Activated CD8-positive, alpha-beta T cell treated with anti-CD3 and anti-CD28 coated beads for 36 hours (primary cell): Measurements from ENCODE around the gene UNC45A. TPM values are rescaled to one million over a fixed set of nuclear protein-coding genes. Genes with fewer than 3 reads are reported as not detected.

Source experiments
- ATAC-seq: fragments of 200-7000 bp; cut with Tn5 transposase; one replicate; pipeline ENCODE4 v1.10.0; 2021; ENCODE audit warnings: mild to moderate bottlenecking, moderate library complexity
- CTCF ChIA-PET: fragments of 350-600 bp; sonication (Branson Sonifier 250); formaldehyde crosslinking; loops from one replicate; lab custom pipeline; 2021; ENCODE audit warnings: antibody characterized with exemption; lab: Charles Lee
- POLR2A ChIA-PET: fragments of 350-600 bp; sonication (Branson Sonifier 250); formaldehyde crosslinking; loops from one replicate; lab custom pipeline; 2021; ENCODE audit warnings: antibody characterized with exemption; lab: Charles Lee
- DNase-seq: peaks from one replicate; pipeline ENCODE4 v3.0.0-alpha.2; 2020
- H3K27ac Mint-ChIP-seq: one replicate; pipeline ENCODE4 v1.8.0; 2021; ENCODE audit warnings: mild to moderate bottlenecking, mixed read lengths
- H3K27me3 Mint-ChIP-seq: one replicate; pipeline ENCODE4 v1.8.0; 2021; ENCODE audit warnings: mixed read lengths
- H3K36me3 Mint-ChIP-seq: one replicate; pipeline ENCODE4 v1.8.0; 2021; ENCODE audit warnings: low read depth, mixed read lengths
- H3K4me1 Mint-ChIP-seq: one replicate; pipeline ENCODE4 v1.8.0; 2021; ENCODE audit warnings: low read depth, mixed read lengths
- H3K4me3 Mint-ChIP-seq: one replicate; pipeline ENCODE4 v1.8.0; 2021; ENCODE audit warnings: mild to moderate bottlenecking, moderate library complexity, mixed read lengths
- H3K9me3 Mint-ChIP-seq: one replicate; pipeline ENCODE4 v1.8.0; 2021; ENCODE audit warnings: mixed read lengths
- CTCF ChIP-seq: fragments of 200-600 bp; IDR thresholded peaks from one replicate; pipeline ENCODE4 v1.8.0; 2022; ENCODE audit warnings: antibody characterized with exemption, mild to moderate bottlenecking
- intact Hi-C: fragments of 100-400 bp; cut with micrococcal nuclease; formaldehyde crosslinking; loops from one replicate; pipeline ENCODE4 v1.10.0; 2022
- total RNA-seq, 2 experiments: library from RNA; stranded (reverse); gene quantifications; one replicate each; pipeline ENCODE4 v1.2.3, GENCODE V29; 2021

UNC45A gene
- total RNA-seq, 2 experiments from 2014 or later = 65.0 to 66.8 TPM

- Mint-ChIP-seq H3K4me1 (peaks cover 2% of the 10 kb centered on the region), H3K27ac (no peak overlapping the region), H3K4me3 (no peak overlapping the region), H3K9me3 (no peaks in the 10 kb centered on the region), H3K36me3 (peaks cover 60% of the 10 kb centered on the region), H3K27me3 (no peaks in the 10 kb centered on the region)
- intact Hi-C loops = no loop called here
- ChIA-PET POLR2A (interaction anchor here (1.1 to 5.1 kb wide), 3 partner anchors 8 to 13 kb away, joined by 3 to 38 read pairs (median 6); no protein-coding TSS in a partner anchor), CTCF (interaction anchor here (1.0 to 1.3 kb wide), 5 partner anchors 9 to 89 kb away, joined by 3 to 21 read pairs (median 3); no protein-coding TSS in a partner anchor)
- ATAC-seq (no peak), DNase-seq (no peak)
- TF ChIP-seq CTCF = no peak
Measured at GRCh38 chr15:90966262-90966661, 31.2 kb downstream of the UNC45A start.

- peaks cover under 1% of the 10 kb centered on the region for H3K4me1 Mint-ChIP-seq
- no peak for TF ChIP-seq CTCF
- H3K36me3 Mint-ChIP-seq = peaks cover 51% of the 10 kb centered on the region
- no peaks in the 10 kb centered on the region for H3K27me3 Mint-ChIP-seq
- no peak for DNase-seq
- H3K27ac Mint-ChIP-seq = no peak overlapping the region
- intact Hi-C loops = no loop called here
- POLR2A ChIA-PET = interaction anchor here (1.1 to 5.1 kb wide), 3 partner anchors 9 to 13 kb away, joined by 3 to 38 read pairs (median 6); no protein-coding TSS in a partner anchor
- no peaks in the 10 kb centered on the region for H3K9me3 Mint-ChIP-seq
- no peak for ATAC-seq
- CTCF ChIA-PET = interaction anchor here (1.1 to 5.8 kb wide), 4 partner anchors 8 to 88 kb away, joined by 3 to 38 read pairs (median 12); no protein-coding TSS in a partner anchor
- H3K4me3 Mint-ChIP-seq = no peak overlapping the region
Measured at GRCh38 chr15:90967206-90967605, 32.1 kb downstream of the UNC45A start.

GRCh38 chr15:90968434-90968833, 33.3 kb downstream of the UNC45A start:
- Mint-ChIP-seq H3K9me3 (no peaks in the 10 kb centered on the region), H3K4me3 (no peak overlapping the region), H3K36me3 (peaks cover 52% of the 10 kb centered on the region), H3K27me3 (no peaks in the 10 kb centered on the region), H3K27ac (peak overlapping the region; percentile 15), H3K4me1 (no peaks in the 10 kb centered on the region)
- ChIA-PET POLR2A (interaction anchor here (0.9 to 5.1 kb wide), 2 partner anchors 10 to 11 kb away, joined by 3 to 38 read pairs; no protein-coding TSS in a partner anchor), CTCF (interaction anchor here (5.8 kb wide), 1 partner anchor 11 kb away, joined by 38 read pairs; no protein-coding TSS in a partner anchor)
- ATAC-seq (no peak), DNase-seq (no peak)
- TF ChIP-seq CTCF = no peak
- intact Hi-C loops = no loop called here

- Mint-ChIP-seq H3K4me3 (no peak overlapping the region), H3K4me1 (no peaks in the 10 kb centered on the region), H3K27ac (no peak overlapping the region), H3K27me3 (no peaks in the 10 kb centered on the region), H3K36me3 (peaks cover 60% of the 10 kb centered on the region), H3K9me3 (no peaks in the 10 kb centered on the region)
- no peak for TF ChIP-seq CTCF
- no peak for ATAC-seq
- DNase-seq = no peak
- CTCF ChIA-PET = interaction anchor here (5.8 kb wide), 1 partner anchor 13 kb away, joined by 38 read pairs; no protein-coding TSS in a partner anchor
- POLR2A ChIA-PET = interaction anchor here (5.1 kb wide), 1 partner anchor 12 kb away, joined by 38 read pairs; no protein-coding TSS in a partner anchor
- intact Hi-C loops = no loop called here
Measured at GRCh38 chr15:90970274-90970673, 35.2 kb downstream of the UNC45A start.

- intact Hi-C loops = no loop called here
- ChIA-PET CTCF (interaction anchor here (5.8 kb wide), 1 partner anchor 15 kb away, joined by 38 read pairs; no protein-coding TSS in a partner anchor), POLR2A (interaction anchor here (1.1 kb wide), 1 partner anchor 41 kb away, joined by 3 read pairs; no protein-coding TSS in a partner anchor)
- H3K4me1 Mint-ChIP-seq = no peaks in the 10 kb centered on the region
- no peak for DNase-seq
- peaks cover 63% of the 10 kb centered on the region for H3K36me3 Mint-ChIP-seq
- no peaks in the 10 kb centered on the region for H3K27me3 Mint-ChIP-seq
- no peak overlapping the region for H3K27ac Mint-ChIP-seq
- H3K4me3 Mint-ChIP-seq = no peak overlapping the region
- no peak for TF ChIP-seq CTCF
- H3K9me3 Mint-ChIP-seq = no peaks in the 10 kb centered on the region
- ATAC-seq = no peak
Measured at GRCh38 chr15:90972133-90972532, 37.0 kb downstream of the UNC45A start.
